ENCODE results near the gene EFCC1. TPM values are rescaled to one million over a fixed set of nuclear protein-coding genes. Genes with fewer than 3 reads are reported as not detected.
"Not testable (repeated sequence)": the region's sequence is repeated elsewhere in the genome, so short reads cannot be mapped to it uniquely, and the experiment has no call there.

Gene EFCC1
- total RNA-seq, 1 donor, result not detected

GRCh38 chr3:129063091-129063640 is 62.1 kb downstream of the EFCC1 start:
- DNase-seq (ENCODE audit: low read depth), result no peak
- no peak for TF ChIP-seq CTCF (IDR thresholded peaks at IDR 0.05; ENCODE audit: insufficient read depth, low read length)
- H3K4me3 ChIP-seq (ENCODE audit: low read depth, low read length), result no peak overlapping the region

- no peak for TF ChIP-seq CTCF (IDR thresholded peaks at IDR 0.05; ENCODE audit: insufficient read depth, low read length)
- DNase-seq (ENCODE audit: low read depth), result no peak
- H3K4me3 ChIP-seq (ENCODE audit: low read depth, low read length), result no peak overlapping the region
Observed at GRCh38 chr3:129063841-129064482, 62.9 kb downstream of the EFCC1 start.

- DNase-seq (ENCODE audit: low read depth), result no peak
- no peak for TF ChIP-seq CTCF (IDR thresholded peaks at IDR 0.05; ENCODE audit: insufficient read depth, low read length)
- H3K4me3 ChIP-seq (ENCODE audit: low read depth, low read length), result no peak overlapping the region
Observed at GRCh38 chr3:129065016-129065719, 64.1 kb downstream of the EFCC1 start.

GRCh38 chr3:129065720-129066073 is 64.6 kb downstream of the EFCC1 start:
- no peak for DNase-seq (ENCODE audit: low read depth)
- no peak overlapping the region for H3K4me3 ChIP-seq (ENCODE audit: low read depth, low read length)
- TF ChIP-seq CTCF (IDR thresholded peaks at IDR 0.05; ENCODE audit: insufficient read depth, low read length), result no peak

- not testable (repeated sequence) for DNase-seq (ENCODE audit: low read depth); H3K4me3 ChIP-seq (ENCODE audit: low read depth, low read length)
Observed at GRCh38 chr3:129067719-129068118, 66.6 kb downstream of the EFCC1 start.

GRCh38 chr3:129068291-129068886 is 67.3 kb downstream of the EFCC1 start:
- no peak for DNase-seq (ENCODE audit: low read depth)
- H3K4me3 ChIP-seq (ENCODE audit: low read depth, low read length), result no peak overlapping the region
- TF ChIP-seq CTCF (IDR thresholded peaks at IDR 0.05; ENCODE audit: insufficient read depth, low read length), result no peak

GRCh38 chr3:129069313-129070085 is 68.4 kb downstream of the EFCC1 start:
- DNase-seq (ENCODE audit: low read depth); H3K4me3 ChIP-seq (ENCODE audit: low read depth, low read length): not testable (repeated sequence)
